H9 (cell line): ENCODE data around the gene SPATA2. TPM values are rescaled to one million over a fixed set of nuclear protein-coding genes. Genes with fewer than 3 reads are reported as not detected.

Experiments used
- DNase-seq: peaks from one replicate; pipeline ENCODE4 v3.0.0-alpha.2; 2017
- H2AFZ ChIP-seq: one replicate; pipeline ENCODE4 v1.6.1; 2013; ENCODE audit warnings: mild to moderate bottlenecking, low read length, control low read depth, moderate library complexity
- H2AK5ac ChIP-seq: 2 replicates; pipeline ENCODE4 v1.6.1; 2013; ENCODE audit warnings: low read length, control low read depth, mixed read lengths; ENCODE audit not compliant: insufficient read length
- H2BK120ac ChIP-seq: one replicate; pipeline ENCODE4 v1.6.1; 2013; ENCODE audit warnings: low read depth, mild to moderate bottlenecking, low read length, control low read depth, inconsistent platforms; ENCODE audit not compliant: poor library complexity, severe bottlenecking
- H2BK12ac ChIP-seq: 2 replicates; pipeline ENCODE4 v1.6.1; 2013; ENCODE audit warnings: low read length, control low read depth, mixed read lengths, low read depth; ENCODE audit not compliant: insufficient read length
- H2BK15ac ChIP-seq: 2 replicates; pipeline ENCODE4 v1.6.1; 2013; ENCODE audit warnings: low read depth, low read length, control low read depth
- H2BK20ac ChIP-seq: one replicate; pipeline ENCODE4 v1.6.1; 2013; ENCODE audit warnings: low read depth, mild to moderate bottlenecking, low read length, control low read depth, inconsistent platforms; ENCODE audit not compliant: poor library complexity, severe bottlenecking
- H2BK5ac ChIP-seq: 2 replicates; pipeline ENCODE4 v1.6.1; 2013; ENCODE audit warnings: low read length, control low read depth, mixed read lengths; ENCODE audit not compliant: insufficient read length
- H3K14ac ChIP-seq: 2 replicates; pipeline ENCODE4 v1.6.1; 2013; ENCODE audit warnings: low read length, control low read depth; ENCODE audit not compliant: insufficient read depth
- H3K18ac ChIP-seq: 2 replicates; pipeline ENCODE4 v1.6.1; 2013; ENCODE audit warnings: low read depth, mild to moderate bottlenecking, mixed read lengths, low read length, control low read depth; ENCODE audit not compliant: insufficient read length
- H3K23ac ChIP-seq: 2 replicates; pipeline ENCODE4 v1.6.1; 2013; ENCODE audit warnings: low read length, control low read depth, mixed read lengths, low read depth; ENCODE audit not compliant: insufficient read length
- H3K23me2 ChIP-seq: 2 replicates; pipeline ENCODE4 v1.6.1; 2013; ENCODE audit warnings: low read depth, mild to moderate bottlenecking, mixed read lengths, low read length, control low read depth; ENCODE audit not compliant: insufficient read length, poor library complexity, severe bottlenecking
- H3K27ac ChIP-seq: 2 replicates; pipeline ENCODE4 v1.5.1; 2013; ENCODE audit warnings: low read length, control low read depth, mixed read lengths, low read depth; ENCODE audit not compliant: insufficient read length
- H3K27me3 ChIP-seq: 2 replicates; pipeline ENCODE4 v1.6.1; 2013; ENCODE audit warnings: low read length, control low read depth, inconsistent platforms; ENCODE audit not compliant: insufficient read depth
- H3K4ac ChIP-seq: 2 replicates; pipeline ENCODE4 v1.6.1; 2013; ENCODE audit warnings: low read depth, mild to moderate bottlenecking, control low read depth, inconsistent platforms, low read length, moderate library complexity
- H3K4me1 ChIP-seq: 2 replicates; pipeline ENCODE4 v1.6.1; 2013; ENCODE audit warnings: low read length, control low read depth, inconsistent platforms; ENCODE audit not compliant: insufficient read depth
- H3K4me2 ChIP-seq: 2 replicates; pipeline ENCODE4 v1.6.1; 2013; ENCODE audit warnings: low read length, control low read depth, mixed read lengths; ENCODE audit not compliant: insufficient read length, insufficient read depth
- H3K56ac ChIP-seq: 2 replicates; pipeline ENCODE4 v1.6.1; 2013; ENCODE audit warnings: low read depth, mild to moderate bottlenecking, mixed read lengths, low read length, control low read depth; ENCODE audit not compliant: insufficient read length
- H3K79me1 ChIP-seq: 2 replicates; pipeline ENCODE4 v1.6.1; 2013; ENCODE audit warnings: low read depth, mild to moderate bottlenecking, moderate library complexity, low read length, control low read depth, inconsistent platforms; ENCODE audit not compliant: insufficient read depth, poor library complexity, severe bottlenecking
- H3K79me2 ChIP-seq: 2 replicates; pipeline ENCODE4 v1.6.1; 2013; ENCODE audit warnings: low read length, control low read depth, inconsistent platforms; ENCODE audit not compliant: insufficient read depth
- H3K9ac ChIP-seq: 2 replicates; pipeline ENCODE4 v1.6.1; 2013; ENCODE audit warnings: low read length, control low read depth, mixed read lengths; ENCODE audit not compliant: insufficient read length; ENCODE audit errors: extremely low read depth
- H3K9me3 ChIP-seq: one replicate; pipeline ENCODE4 v1.6.1; 2013; ENCODE audit warnings: low read depth, low read length, inconsistent platforms; ENCODE audit not compliant: control insufficient read depth
- H3T11ph ChIP-seq: one replicate; pipeline ENCODE4 v1.6.1; 2013; ENCODE audit warnings: mild to moderate bottlenecking, low read length, control low read depth, inconsistent platforms
- H4K20me1 ChIP-seq: one replicate; pipeline ENCODE4 v1.6.1; 2013; ENCODE audit not compliant: control insufficient read depth, insufficient read length, insufficient read depth
- H4K5ac ChIP-seq: 2 replicates; pipeline ENCODE4 v1.6.1; 2013; ENCODE audit warnings: low read depth, mild to moderate bottlenecking, mixed read lengths, low read length, control low read depth; ENCODE audit not compliant: insufficient read length
- H4K8ac ChIP-seq: replicated peaks from 2 replicates; pipeline ENCODE4 v1.6.1; 2013; ENCODE audit warnings: low read length, control low read depth, mixed read lengths, low read depth; ENCODE audit not compliant: insufficient read length
- H4K91ac ChIP-seq: 2 replicates; pipeline ENCODE4 v1.6.1; 2013; ENCODE audit warnings: low read depth, mild to moderate bottlenecking, moderate library complexity, mixed read lengths, low read length, control low read depth; ENCODE audit not compliant: insufficient read length
- H3K27ac Mint-ChIP-seq, 3 experiments: 2 replicates in 2 of 3; 3 replicates in 1 of 3; pipeline ENCODE4 v1.8.0; 2020 to 2021; ENCODE audit warnings: mixed read lengths in 3 of 3, mild to moderate bottlenecking in 1 of 3, moderate library complexity in 1 of 3
- H3K27me3 Mint-ChIP-seq: 2 replicates; pipeline ENCODE4 v1.8.0; 2021; ENCODE audit warnings: low read depth, mild to moderate bottlenecking, moderate library complexity, mixed read lengths
- H3K36me3 Mint-ChIP-seq, 3 experiments: 2 replicates in 2 of 3; 3 replicates in 1 of 3; pipeline ENCODE4 v1.8.0; 2020 to 2021; ENCODE audit warnings: low read depth in 3 of 3, mixed read lengths in 3 of 3; ENCODE audit not compliant: insufficient read depth in 1 of 3
- H3K4me1 Mint-ChIP-seq, 2 experiments: 2 replicates each; pipeline ENCODE4 v1.8.0; 2020; ENCODE audit warnings: mixed read lengths in 2 of 2
- H3K4me3 Mint-ChIP-seq, 2 experiments: 2 replicates in 1 of 2; 3 replicates in 1 of 2; pipeline ENCODE4 v1.8.0; 2020 to 2021; ENCODE audit warnings: mild to moderate bottlenecking in 2 of 2, mixed read lengths in 2 of 2, moderate library complexity in 1 of 2
- H3K9me3 Mint-ChIP-seq, 2 experiments: 2 replicates in 1 of 2; 3 replicates in 1 of 2; pipeline ENCODE4 v1.8.0; 2020; ENCODE audit warnings: mild to moderate bottlenecking in 2 of 2, mixed read lengths in 2 of 2, moderate library complexity in 1 of 2
- CTCF ChIP-seq: fragments of 200-600 bp; sonication (generic); conservative IDR thresholded peaks from 3 replicates; pipeline ENCODE4 v1.8.0; 2021; ENCODE audit warnings: antibody characterized with exemption, mild to moderate bottlenecking
- WGBS: extraction: QIAGEN DNeasy Blood & Tissue Kit; methylation state at CpG from one replicate; pipeline ENCODE4 v1.1.7; 2013; ENCODE audit warnings: missing lambda C conversion rate, low lambda C conversion rate, mixed read lengths; ENCODE audit not compliant: insufficient read length; ENCODE audit errors: extremely low coverage; 5-methylcytosine and 5-hydroxymethylcytosine counted together
- total RNA-seq: library from RNA; stranded (reverse); gene quantifications from 2 replicates; pipeline ENCODE4 v1.2.1, GENCODE V29; 2021

The SPATA2 gene
- total RNA-seq, 1 experiment from 2014 or later: 9.6 TPM

DNA sequence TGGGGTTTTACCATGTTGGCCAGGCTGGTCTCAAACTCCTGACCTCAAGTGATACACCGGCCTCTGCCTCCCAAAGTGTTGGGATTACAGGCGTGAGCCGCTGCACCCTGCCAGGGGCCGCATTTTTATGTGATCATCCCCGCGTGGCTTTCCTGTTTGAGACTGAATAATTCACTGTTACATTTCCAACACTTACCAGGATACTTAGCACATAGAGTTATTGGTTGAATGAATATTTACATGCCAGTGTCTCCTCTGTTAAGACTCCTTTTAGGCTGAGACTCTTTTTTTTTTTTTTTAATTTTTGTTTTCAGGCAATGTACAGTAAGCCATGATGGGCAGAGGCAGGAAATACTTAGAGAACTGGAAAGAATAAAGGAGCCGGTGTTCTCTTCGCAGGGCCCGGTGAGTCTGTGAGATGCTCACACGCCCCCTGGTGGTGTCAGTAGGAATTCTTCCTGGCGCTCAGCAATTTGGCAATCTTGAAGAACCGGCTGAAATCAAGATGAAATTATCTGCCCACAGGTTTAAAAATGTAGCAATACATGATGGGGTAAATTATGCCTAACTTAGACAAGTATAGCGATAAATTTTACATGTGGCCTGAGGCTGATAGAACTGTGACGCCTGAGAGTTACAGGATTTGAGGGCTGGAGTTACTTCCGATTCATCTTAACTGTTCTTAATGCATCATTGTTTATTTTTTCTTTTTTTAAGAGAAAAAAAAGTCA lies 13.2 kb upstream of the SPATA2 start:
- H2AFZ ChIP-seq: no peak overlapping the region
- WGBS: no CpG with 5 or more reads among the region's 15 CpGs

More for the DNA sequence above, 13.2 kb upstream of the SPATA2 start:
- peaks cover 4% of the 10 kb centered on the region for H3K27me3 Mint-ChIP-seq
- H2BK12ac ChIP-seq: no peak overlapping the region
- no peak overlapping the region for H2BK120ac ChIP-seq
- H3K14ac ChIP-seq: no peak overlapping the region
- H3T11ph ChIP-seq: no peak overlapping the region
- H2AK5ac ChIP-seq: no peak overlapping the region
- H3K23ac ChIP-seq: no peak overlapping the region
- no peak overlapping the region for H4K8ac ChIP-seq
- H2BK20ac ChIP-seq: no peak overlapping the region
- H3K4ac ChIP-seq: no peak overlapping the region
- peak; percentile 78 for DNase-seq
- no peak overlapping the region for H3K27ac Mint-ChIP-seq
- no peak overlapping the region for H2BK5ac ChIP-seq
- no peaks in the 10 kb centered on the region for H3K27me3 ChIP-seq
- no peaks in the 10 kb centered on the region for H3K9me3 ChIP-seq
- H3K4me3 Mint-ChIP-seq: no peak overlapping the region
- no peak overlapping the region for H2BK15ac ChIP-seq
- H4K20me1 ChIP-seq: no peaks in the 10 kb centered on the region
- H3K4me1 Mint-ChIP-seq: peaks cover 0 to 2% of the 10 kb centered on the region in 2 experiments; a peak in 1 of 4 replicates
- H3K79me2 ChIP-seq: no peaks in the 10 kb centered on the region
- peak; percentile 94 for TF ChIP-seq CTCF
- H3K23me2 ChIP-seq: no peaks in the 10 kb centered on the region
- H3K79me1 ChIP-seq: no peaks in the 10 kb centered on the region
- no peaks in the 10 kb centered on the region for H3K4me1 ChIP-seq
- no peak overlapping the region for H4K91ac ChIP-seq
- H3K18ac ChIP-seq: no peak overlapping the region
- H3K36me3 Mint-ChIP-seq: no peaks in the 10 kb centered on the region
- H3K9ac ChIP-seq: no peak overlapping the region
- no peak overlapping the region for H3K27ac ChIP-seq
- peaks cover 0 to 2% of the 10 kb centered on the region in 2 experiments; a peak in 1 of 5 replicates for H3K9me3 Mint-ChIP-seq
- no peak overlapping the region for H3K56ac ChIP-seq
- H3K4me2 ChIP-seq: no peak overlapping the region
- H4K5ac ChIP-seq: no peak overlapping the region
